Left lung (tissue), 10 donors: ENCODE data around the gene FAM13C. TPM values are rescaled to one million over a fixed set of nuclear protein-coding genes. Genes with fewer than 3 reads are reported as not detected.

ENCODE experiments used
- ATAC-seq: fragments of 200-7000 bp; cut with Tn5 transposase; one replicate; pipeline ENCODE4 v1.9.1; 2020; ENCODE audit warnings: moderate library complexity
- DNase-seq, 4 donors: peaks; one replicate each; pipeline ENCODE4 v3.0.0-alpha.2; 2013 to 2020
- H3K27ac ChIP-seq, 2 donors: fragments of 200-600 bp; sonication (generic) in 1 of 2; one replicate each; pipeline versions ENCODE4 v1.5.0 to v1.8.0; 2020 to 2021
- H3K27me3 ChIP-seq, 2 donors: fragments of 200-600 bp; sonication (generic) in 1 of 2; one replicate each; pipeline versions ENCODE4 v1.5.0 to v1.8.0; 2020 to 2021
- H3K36me3 ChIP-seq, 2 donors: fragments of 200-600 bp; sonication (generic) in 1 of 2; one replicate each; pipeline versions ENCODE4 v1.5.0 to v1.8.0; 2020 to 2021
- H3K4me1 ChIP-seq, 2 donors: fragments of 200-600 bp; one replicate each; pipeline ENCODE4 v1.8.0; 2021
- H3K4me3 ChIP-seq, 2 donors: fragments of 200-600 bp; sonication (generic) in 1 of 2; one replicate each; pipeline versions ENCODE4 v1.5.0 to v1.8.0; 2020 to 2021; ENCODE audit warnings: mild to moderate bottlenecking in 1 of 2
- H3K9me3 ChIP-seq, 2 donors: fragments of 200-600 bp; sonication (generic) in 1 of 2; one replicate each; pipeline versions ENCODE4 v1.5.0 to v1.8.0; 2020 to 2021
- CTCF ChIP-seq, 2 donors: fragments of 200-600 bp; sonication (generic) in 1 of 2; IDR thresholded peaks; one replicate each; pipeline versions ENCODE4 v1.5.0 to v1.8.0; 2021; ENCODE audit warnings: antibody characterized with exemption in 2 of 2
- intact Hi-C, 2 donors: fragments of 100-400 bp; cut with DNase I; formaldehyde crosslinking; loops; one replicate each; pipeline versions ENCODE4 v1.11.2 to v1.14.2; 2022
- polyA plus RNA-seq, 6 donors: library from polyadenylated mRNA; unstranded; fragments of 120-200 nt; gene quantifications; one replicate each; pipeline ENCODE4 v1.2.1, GENCODE V29; 2013; ENCODE audit not compliant: insufficient read length in 6 of 6
- total RNA-seq, 2 donors: library from RNA; stranded (reverse); fragmentation: NEBNext Ultra II Directional; extraction: Animal tissue kit (Norgen Biotek cat#: 25700); gene quantifications; one replicate each; pipeline ENCODE4 v1.2.1, GENCODE V29; 2021
- donor health status: DM: no; HTN: yes; CAD: no.
- donor health status: DM: no; HTN: no; CAD: no.

FAM13C gene
- total and polyA plus RNA-seq, 8 donors, result 10.3 to 36.1 (median 25.0) TPM

GRCh38 chr10:59366290-59366689 lies 3.9 kb upstream of the FAM13C start:
- H3K27ac ChIP-seq, result peak overlapping the region in 1 of 2 donors; percentile 11
- H3K27me3 ChIP-seq, result peaks cover 0 to 21% of the 10 kb centered on the region in 2 donors
- intact Hi-C loops, result no loop called here
- TF ChIP-seq CTCF (IDR thresholded peaks at IDR 0.05), result no peak
- H3K4me3 ChIP-seq, result no peak overlapping the region
- ATAC-seq, result no peak
- no peaks in the 10 kb centered on the region for H3K36me3 ChIP-seq
- H3K9me3 ChIP-seq, result no peaks in the 10 kb centered on the region
- no peak for DNase-seq
- no peaks in the 10 kb centered on the region for H3K4me1 ChIP-seq

- no peak for ATAC-seq
- Histone ChIP-seq H3K9me3 (no peaks in the 10 kb centered on the region), H3K36me3 (no peaks in the 10 kb centered on the region), H3K27ac (peak overlapping the region; percentile 77 to 79), H3K4me1 (no peaks in the 10 kb centered on the region), H3K4me3 (no peak overlapping the region), H3K27me3 (peaks cover 0 to 21% of the 10 kb centered on the region in 2 donors)
- intact Hi-C loops, result no loop called here
- no peak for DNase-seq
- TF ChIP-seq CTCF (IDR thresholded peaks at IDR 0.05), result no peak
These were observed 1.2 kb upstream of the FAM13C start for GRCh38 chr10:59363446-59363958.

GRCh38 chr10:59362959-59363381 lies 621 bp upstream of the FAM13C start:
- DNase-seq, result peak; percentile 40 to 61 (median 49)
- peaks cover 0 to 21% of the 10 kb centered on the region in 2 donors for H3K27me3 ChIP-seq
- peak; percentile 90 for ATAC-seq
- no peaks in the 10 kb centered on the region for H3K9me3 ChIP-seq
- H3K4me1 ChIP-seq, result no peaks in the 10 kb centered on the region
- no peaks in the 10 kb centered on the region for H3K36me3 ChIP-seq
- H3K27ac ChIP-seq, result peak overlapping the region; percentile 77 to 79
- H3K4me3 ChIP-seq, result peak overlapping the region; percentile 24 to 44
- intact Hi-C loops, result no loop called here
- no peak for TF ChIP-seq CTCF (IDR thresholded peaks at IDR 0.05)

GRCh38 chr10:59361663-59362143 lies 646 bp downstream of the FAM13C start:
- Histone ChIP-seq H3K36me3 (no peaks in the 10 kb centered on the region), H3K27me3 (peaks cover 0 to 21% of the 10 kb centered on the region in 2 donors), H3K27ac (peak overlapping the region; percentile 77 to 79), H3K9me3 (no peaks in the 10 kb centered on the region), H3K4me3 (peak overlapping the region; percentile 24 to 44), H3K4me1 (no peaks in the 10 kb centered on the region)
- ATAC-seq, result peak; percentile 11
- DNase-seq, result no peak
- intact Hi-C loops, result no loop called here
- TF ChIP-seq CTCF (IDR thresholded peaks at IDR 0.05), result no peak

GRCh38 chr10:59360605-59361405 lies 1.5 kb downstream of the FAM13C start:
- Histone ChIP-seq H3K27me3 (peaks cover 0 to 21% of the 10 kb centered on the region in 2 donors), H3K9me3 (no peaks in the 10 kb centered on the region), H3K4me3 (peak overlapping the region; percentile 24 to 44), H3K4me1 (no peaks in the 10 kb centered on the region), H3K27ac (peak overlapping the region; percentile 77 to 79), H3K36me3 (no peaks in the 10 kb centered on the region)
- DNase-seq (no peak), ATAC-seq (no peak)
- intact Hi-C loops, result no loop called here
- no peak for TF ChIP-seq CTCF (IDR thresholded peaks at IDR 0.05)
